SU-DHL-6 (cell line): ENCODE data around the gene SCFD2.

ENCODE experiments used
- H2AFZ ChIP-seq: fragments of 200-600 bp; sonication (generic); 2 replicates; pipeline ENCODE4 v1.6.1; 2014; ENCODE audit warnings: low read depth, mild to moderate bottlenecking, moderate library complexity, mixed read lengths, antibody characterized with exemption, low read length; ENCODE audit not compliant: severe bottlenecking
- H3F3A ChIP-seq: fragments of 200-600 bp; shearing (Covaris generic); 2 replicates; pipeline ENCODE4 v1.6.0; 2016; ENCODE audit warnings: antibody characterized with exemption, mild to moderate bottlenecking; ENCODE audit not compliant: insufficient read depth
- H3K27ac ChIP-seq: fragments of 200-600 bp; sonication (generic); 2 replicates; pipeline ENCODE4 v1.5.1; 2016; ENCODE audit warnings: low read depth, mild to moderate bottlenecking, low read length, moderate library complexity, mixed read lengths
- H3K27me3 ChIP-seq: fragments of 200-600 bp; sonication (generic), shearing (Covaris generic); 2 replicates; pipeline ENCODE4 v1.6.0; 2014; ENCODE audit warnings: mild to moderate bottlenecking, low read length
- H3K36me3 ChIP-seq: fragments of 200-600 bp; sonication (generic); 2 replicates; pipeline ENCODE4 v1.6.1; 2014; ENCODE audit warnings: mild to moderate bottlenecking, low read length, mixed read lengths
- H3K4me2 ChIP-seq: fragments of 300-600, 200-600 bp; shearing (Covaris generic), sonication (generic); 2 replicates; pipeline ENCODE4 v1.6.0; 2014; ENCODE audit warnings: low read length, low read depth, mild to moderate bottlenecking; ENCODE audit not compliant: poor library complexity, severe bottlenecking
- H3K4me3 ChIP-seq: fragments of 200-600 bp; sonication (generic); 2 replicates; pipeline ENCODE4 v1.5.1; 2014; ENCODE audit warnings: antibody characterized with exemption, low read length, mild to moderate bottlenecking, mixed read lengths; ENCODE audit not compliant: insufficient read depth, poor library complexity, severe bottlenecking
- H3K79me2 ChIP-seq: fragments of 200-600 bp; sonication (generic); 2 replicates; pipeline ENCODE4 v1.6.1; 2014; ENCODE audit warnings: mild to moderate bottlenecking, low read length, moderate library complexity; ENCODE audit not compliant: insufficient read depth
- H3K9ac ChIP-seq: fragments of 200-600 bp; sonication (generic); 2 replicates; pipeline ENCODE4 v1.7.0; 2014; ENCODE audit warnings: mild to moderate bottlenecking, low read length
- H3K9me2 ChIP-seq: fragments of 200-600 bp; sonication (generic); replicated peaks from 2 replicates; pipeline ENCODE4 v1.6.1; 2014; ENCODE audit warnings: low read length; ENCODE audit not compliant: insufficient read depth
- H3K9me3 ChIP-seq: fragments of 200-600 bp; sonication (generic); 2 replicates; pipeline ENCODE4 v1.6.1; 2014; ENCODE audit warnings: low read length, mixed read lengths; ENCODE audit not compliant: insufficient read depth
- H4K20me1 ChIP-seq: fragments of 200-600 bp; sonication (generic); 2 replicates; pipeline ENCODE4 v1.6.1; 2014; ENCODE audit warnings: low read depth, mild to moderate bottlenecking, antibody characterized with exemption, low read length, moderate library complexity, mixed read lengths
- EZH2phosphoT487 ChIP-seq: fragments of 200-600 bp; sonication (generic), shearing (Covaris generic); conservative IDR thresholded peaks from 2 replicates; pipeline ENCODE4 v1.6.1; 2018; ENCODE audit warnings: mild to moderate bottlenecking, antibody characterized with exemption, low read length, moderate library complexity, mixed read lengths
- TF ChIP-seq, protein P1 (sequence below): fragments of 200-600 bp; sonication (generic); IDR thresholded peaks from one replicate; pipeline ENCODE4 v1.5.1; 2017; ENCODE audit warnings: antibody characterized with exemption, mild to moderate bottlenecking, low read length, moderate library complexity; ENCODE audit not compliant: insufficient read depth, poor library complexity, severe bottlenecking

Gene SCFD2

DNA sequence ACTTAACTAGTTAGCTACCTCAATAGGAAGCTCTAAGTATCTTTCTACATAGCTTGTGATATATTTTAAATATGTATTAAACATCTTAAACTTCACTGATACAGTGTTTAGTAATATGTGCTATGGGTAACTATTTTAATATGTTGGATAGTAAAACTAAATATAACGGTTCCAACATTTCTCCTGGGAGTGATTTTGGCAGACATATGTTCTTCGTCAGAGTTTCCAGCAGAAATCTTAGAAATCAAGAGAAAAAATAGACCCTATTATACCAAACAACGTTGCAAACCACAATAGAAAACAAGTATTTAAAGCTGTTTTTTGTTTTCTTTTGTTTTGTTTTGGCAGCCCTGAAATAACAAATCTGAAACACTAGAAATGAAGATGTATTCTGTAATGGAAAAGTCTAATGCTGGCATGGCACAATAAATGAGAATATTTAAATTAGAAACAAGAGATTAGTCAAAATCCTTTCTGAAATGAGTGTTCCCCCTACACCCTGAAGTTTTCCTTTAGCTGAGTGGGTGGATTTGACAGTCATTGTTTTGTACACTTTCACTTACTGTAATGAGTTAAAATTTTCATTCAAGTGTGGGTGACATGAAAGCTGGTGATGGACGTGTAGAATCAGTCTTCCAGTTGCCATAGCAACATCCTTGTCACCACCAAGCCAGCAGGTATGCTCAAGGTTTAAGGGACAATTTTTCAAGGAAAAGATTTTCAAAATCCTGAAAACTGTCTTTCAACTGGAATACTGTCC, 233.5 kb downstream of the SCFD2 start:
- Histone ChIP-seq H3K79me2 (no peaks in the 10 kb centered on the region), H4K20me1 (no peaks in the 10 kb centered on the region), H3K4me3 (no peak overlapping the region), H3K27ac (no peak overlapping the region), H3K4me2 (no peak overlapping the region), H3K9me2 (no peaks in the 10 kb centered on the region), H3F3A (no peaks in the 10 kb centered on the region), H3K27me3 (no peaks in the 10 kb centered on the region), H3K9me3 (no peaks in the 10 kb centered on the region), H3K9ac (no peak overlapping the region), H3K36me3 (no peaks in the 10 kb centered on the region), H2AFZ (no peak overlapping the region)
- TF ChIP-seq, protein P1, sequence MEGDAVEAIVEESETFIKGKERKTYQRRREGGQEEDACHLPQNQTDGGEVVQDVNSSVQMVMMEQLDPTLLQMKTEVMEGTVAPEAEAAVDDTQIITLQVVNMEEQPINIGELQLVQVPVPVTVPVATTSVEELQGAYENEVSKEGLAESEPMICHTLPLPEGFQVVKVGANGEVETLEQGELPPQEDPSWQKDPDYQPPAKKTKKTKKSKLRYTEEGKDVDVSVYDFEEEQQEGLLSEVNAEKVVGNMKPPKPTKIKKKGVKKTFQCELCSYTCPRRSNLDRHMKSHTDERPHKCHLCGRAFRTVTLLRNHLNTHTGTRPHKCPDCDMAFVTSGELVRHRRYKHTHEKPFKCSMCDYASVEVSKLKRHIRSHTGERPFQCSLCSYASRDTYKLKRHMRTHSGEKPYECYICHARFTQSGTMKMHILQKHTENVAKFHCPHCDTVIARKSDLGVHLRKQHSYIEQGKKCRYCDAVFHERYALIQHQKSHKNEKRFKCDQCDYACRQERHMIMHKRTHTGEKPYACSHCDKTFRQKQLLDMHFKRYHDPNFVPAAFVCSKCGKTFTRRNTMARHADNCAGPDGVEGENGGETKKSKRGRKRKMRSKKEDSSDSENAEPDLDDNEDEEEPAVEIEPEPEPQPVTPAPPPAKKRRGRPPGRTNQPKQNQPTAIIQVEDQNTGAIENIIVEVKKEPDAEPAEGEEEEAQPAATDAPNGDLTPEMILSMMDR: no peak
- TF ChIP-seq EZH2phosphoT487: no peak

GRCh38 chr4:53131562-53131925, 234.3 kb downstream of the SCFD2 start:
- Histone ChIP-seq H3K4me3 (no peak overlapping the region), H3K9me3 (no peaks in the 10 kb centered on the region), H3K36me3 (no peaks in the 10 kb centered on the region), H3K4me2 (no peak overlapping the region), H3F3A (no peaks in the 10 kb centered on the region), H4K20me1 (no peaks in the 10 kb centered on the region), H2AFZ (no peak overlapping the region), H3K9me2 (no peaks in the 10 kb centered on the region), H3K27me3 (no peaks in the 10 kb centered on the region), H3K9ac (no peak overlapping the region), H3K27ac (no peak overlapping the region), H3K79me2 (no peaks in the 10 kb centered on the region)
- TF ChIP-seq, protein P1: no peak
- TF ChIP-seq EZH2phosphoT487: no peak

GRCh38 chr4:53130896-53131561, 234.8 kb downstream of the SCFD2 start:
- H3K27me3 ChIP-seq: no peaks in the 10 kb centered on the region
- no peak overlapping the region for H3K27ac ChIP-seq
- H3K9me3 ChIP-seq: no peaks in the 10 kb centered on the region
- no peak overlapping the region for H3K9ac ChIP-seq
- H3K4me2 ChIP-seq: no peak overlapping the region
- TF ChIP-seq, protein P1: no peak
- no peak for TF ChIP-seq EZH2phosphoT487
- no peaks in the 10 kb centered on the region for H3K79me2 ChIP-seq
- H3F3A ChIP-seq: no peaks in the 10 kb centered on the region
- no peaks in the 10 kb centered on the region for H3K9me2 ChIP-seq
- H2AFZ ChIP-seq: no peak overlapping the region
- H3K36me3 ChIP-seq: no peaks in the 10 kb centered on the region
- no peak overlapping the region for H3K4me3 ChIP-seq
- H4K20me1 ChIP-seq: no peaks in the 10 kb centered on the region
